GF-D8 (cell line): Measurements from ENCODE around the gene GRIK4.
A peak's percentile ranks its signal among the peaks of the same experiment; 100 is the strongest.
"Not testable (repeated sequence)": the region's sequence is repeated elsewhere in the genome, so short reads cannot be mapped to it uniquely, and the experiment has no call there.

Experiments
- DNase-seq: peaks from one replicate; lab custom pipeline; 2025; lab: John Stamatoyannopoulos, UW

Gene GRIK4

DNA sequence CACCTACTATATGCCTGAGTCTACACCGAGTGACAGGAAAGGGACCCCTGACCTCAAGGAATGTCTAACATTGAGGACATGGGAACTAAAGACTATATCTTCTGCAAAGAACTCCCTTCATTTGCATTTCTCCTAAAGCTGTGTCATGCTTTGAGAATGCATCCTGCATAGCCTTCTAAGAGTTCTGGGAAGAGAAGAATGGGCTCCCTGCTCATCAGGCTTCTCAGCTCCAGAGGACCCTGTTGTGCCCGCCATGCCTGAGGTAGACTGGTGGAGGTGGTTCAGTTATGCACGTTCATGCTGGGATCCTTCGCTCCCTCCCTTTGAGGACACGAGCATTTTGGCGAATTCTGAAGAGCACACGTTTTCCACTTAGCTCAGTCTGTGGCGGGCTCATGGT is 63.3 kb downstream of the GRIK4 start:
- no peak for DNase-seq

DNA sequence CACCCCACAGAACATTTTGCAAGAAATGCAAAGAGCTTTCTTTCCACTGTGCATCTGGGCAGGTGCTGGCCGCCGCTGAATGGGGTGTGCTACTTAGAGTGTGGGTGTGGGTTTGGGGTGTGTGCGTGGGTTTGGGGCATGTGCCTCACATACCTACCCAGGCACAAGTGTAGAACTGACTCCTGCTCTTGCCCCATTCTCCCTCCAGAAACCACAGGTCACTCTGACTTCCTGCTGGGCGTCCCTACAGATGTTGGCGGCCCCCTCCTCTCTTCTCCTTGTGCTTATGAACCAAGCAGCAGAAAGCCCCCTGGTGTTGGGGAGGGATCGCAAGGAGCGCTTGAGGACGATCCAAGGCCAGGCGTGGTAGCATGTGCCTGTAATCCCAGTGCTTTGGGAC is 63.9 kb downstream of the GRIK4 start:
- DNase-seq: no peak

DNA sequence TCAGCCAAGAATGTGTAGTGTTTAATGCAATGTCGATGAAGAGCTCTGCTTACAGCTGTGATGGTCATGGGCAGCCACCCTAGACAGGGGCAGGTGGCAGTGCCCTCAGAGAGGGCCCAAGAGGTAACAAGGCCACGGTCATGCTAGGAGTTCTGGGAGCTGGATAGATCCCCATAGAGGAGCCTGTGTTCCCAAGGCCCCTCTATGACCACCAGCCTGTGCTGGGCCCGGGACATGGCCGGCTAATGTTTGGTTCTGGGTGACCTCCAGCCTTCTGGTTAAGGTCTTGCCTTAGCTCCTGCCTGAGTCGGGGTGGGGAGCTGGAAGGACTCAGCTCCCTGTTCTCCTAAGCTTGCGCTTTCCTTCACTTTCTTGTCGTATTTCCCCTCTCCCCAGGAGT is 65.1 kb downstream of the GRIK4 start:
- no peak for DNase-seq

DNA sequence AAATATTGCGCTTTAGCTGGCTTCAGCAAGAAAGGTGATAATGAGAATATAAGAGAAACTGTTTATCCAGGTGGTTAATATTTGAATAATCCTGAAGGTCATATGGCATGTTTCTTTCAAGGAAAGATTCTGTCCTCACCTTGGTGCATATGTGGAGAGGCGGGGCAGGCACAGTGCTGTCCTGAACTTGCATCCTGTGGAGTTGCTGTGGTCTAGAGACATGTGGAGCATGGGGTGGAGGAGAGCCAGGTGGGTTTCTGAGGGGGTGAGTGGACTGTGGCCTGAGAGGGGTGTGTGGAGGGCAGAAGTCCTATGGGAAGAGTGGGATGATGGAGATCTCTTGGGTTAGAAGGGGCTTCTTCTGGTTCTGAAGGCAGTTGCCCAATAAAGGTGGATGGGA is 65.5 kb downstream of the GRIK4 start:
- DNase-seq: no peak

DNA sequence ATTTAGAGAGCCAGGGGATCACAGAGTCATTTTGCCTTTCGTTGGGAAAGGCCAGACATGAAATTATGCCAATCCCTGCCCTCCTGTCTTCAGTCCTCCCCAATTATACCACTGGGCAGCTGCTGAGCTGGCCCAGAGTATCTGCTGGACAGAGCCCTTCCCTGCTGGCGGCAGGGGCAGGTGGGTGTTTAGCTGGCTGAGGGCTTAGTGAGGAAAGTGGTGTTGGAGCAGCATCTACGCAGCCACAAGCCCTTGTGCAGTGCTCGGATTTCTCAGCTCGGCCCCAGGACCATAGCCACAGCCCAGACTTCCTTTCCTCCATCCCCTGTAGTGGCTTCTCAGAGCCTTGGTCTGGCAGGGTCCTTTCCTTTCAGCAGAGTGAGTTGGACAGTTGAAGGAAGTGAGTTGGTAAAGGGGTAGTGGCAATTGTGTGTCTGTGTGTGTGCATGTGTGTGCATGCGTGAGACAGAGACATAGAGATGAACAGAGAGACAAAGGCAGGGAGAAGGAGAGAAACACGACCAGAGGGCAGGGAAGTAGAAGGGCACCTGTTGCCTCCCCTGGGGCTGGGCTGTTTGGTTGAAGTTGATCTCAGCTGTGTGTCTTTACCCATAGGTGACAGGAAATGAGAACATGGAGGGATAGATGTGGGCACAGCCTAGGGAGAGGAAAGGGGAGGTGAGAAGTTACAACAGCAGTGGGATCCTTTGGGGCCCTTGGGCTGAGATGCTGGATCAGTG is 66.2 kb downstream of the GRIK4 start:
- no peak for DNase-seq

DNA sequence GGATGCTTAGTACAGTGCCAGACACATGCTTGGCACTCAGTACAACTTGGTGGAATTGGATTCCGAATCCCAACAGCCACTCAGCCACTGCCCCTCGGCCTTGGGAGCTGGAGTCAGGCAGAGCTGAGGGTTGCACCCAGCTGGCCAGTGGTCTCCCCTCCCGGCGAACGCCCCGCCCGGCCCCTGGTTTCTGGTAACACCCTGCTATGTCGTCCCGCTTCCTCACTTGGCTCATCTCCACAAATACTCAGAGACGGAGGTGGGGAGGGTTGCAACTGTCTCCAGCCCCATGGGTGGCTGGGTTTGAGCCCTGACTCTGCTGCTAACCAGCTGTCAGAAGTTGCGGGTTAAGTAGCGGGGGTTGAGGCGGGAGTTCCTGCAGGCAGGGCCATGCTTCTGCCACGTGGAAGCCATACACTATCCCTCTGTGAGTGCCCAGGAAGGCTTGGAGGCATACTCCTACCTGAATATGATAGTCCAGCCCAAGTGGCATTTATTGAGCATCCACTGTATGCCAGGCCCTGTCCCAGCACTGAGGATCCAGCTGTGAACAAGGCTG is 67.1 kb downstream of the GRIK4 start:
- no peak for DNase-seq

DNA sequence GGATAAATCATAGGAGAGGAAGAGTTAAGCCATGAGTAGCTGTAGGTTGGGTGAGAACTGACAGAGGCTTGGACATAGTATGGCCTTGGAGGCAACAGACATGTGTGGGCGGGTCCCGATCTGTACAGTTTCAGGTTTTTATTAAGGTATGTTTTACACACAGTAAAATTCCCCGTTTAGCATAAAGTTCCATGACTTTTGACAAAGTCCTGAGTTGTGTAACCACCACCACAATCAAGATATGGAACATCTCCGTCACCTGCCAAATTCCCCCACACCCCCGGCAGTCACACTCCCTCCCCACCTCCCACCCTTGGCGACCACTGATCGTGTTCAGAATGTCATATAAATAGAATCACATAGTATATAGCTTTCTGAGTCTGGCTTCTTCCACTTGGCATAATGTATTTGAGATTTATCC is 68.1 kb downstream of the GRIK4 start:
- no peak for DNase-seq

DNA sequence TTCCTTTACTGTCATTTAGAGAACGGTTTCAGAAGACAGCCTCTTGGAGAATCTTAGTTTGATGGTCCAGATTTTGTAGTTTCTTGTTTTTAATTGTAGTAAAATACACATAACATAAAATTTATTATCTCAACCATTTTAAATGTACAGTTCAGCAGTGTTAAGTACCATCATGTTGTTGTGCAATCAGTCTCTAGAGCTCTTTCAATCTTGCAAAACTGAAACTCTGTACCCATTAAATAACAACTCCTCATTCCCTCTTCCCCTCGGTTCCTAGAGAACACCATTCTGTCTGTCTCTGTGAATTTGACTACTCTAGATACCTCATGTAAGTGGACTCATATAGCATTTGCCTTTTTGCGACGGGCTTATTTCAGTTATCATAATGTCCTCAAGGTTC is 69.8 kb downstream of the GRIK4 start:
- DNase-seq: peak; percentile 33

DNA sequence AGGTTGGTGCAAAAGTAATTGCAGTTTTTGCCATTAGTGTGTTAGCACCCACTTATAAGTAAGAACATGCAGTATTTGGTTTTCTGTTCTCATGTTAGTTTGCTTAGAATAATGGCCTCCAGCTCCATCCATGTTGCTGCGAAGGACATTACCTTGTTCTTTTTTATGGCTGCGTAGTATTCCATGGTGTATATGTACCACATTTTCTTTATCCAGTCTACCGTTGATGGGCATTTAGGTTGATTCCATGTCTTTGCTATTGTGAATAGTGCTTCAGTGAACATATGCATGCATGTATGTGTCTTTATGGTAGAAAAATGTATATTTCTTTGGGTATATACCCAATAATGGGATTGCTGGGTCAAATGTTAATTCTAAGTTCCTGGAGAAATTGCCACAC is 71.0 kb downstream of the GRIK4 start:
- DNase-seq: not testable (repeated sequence)

DNA sequence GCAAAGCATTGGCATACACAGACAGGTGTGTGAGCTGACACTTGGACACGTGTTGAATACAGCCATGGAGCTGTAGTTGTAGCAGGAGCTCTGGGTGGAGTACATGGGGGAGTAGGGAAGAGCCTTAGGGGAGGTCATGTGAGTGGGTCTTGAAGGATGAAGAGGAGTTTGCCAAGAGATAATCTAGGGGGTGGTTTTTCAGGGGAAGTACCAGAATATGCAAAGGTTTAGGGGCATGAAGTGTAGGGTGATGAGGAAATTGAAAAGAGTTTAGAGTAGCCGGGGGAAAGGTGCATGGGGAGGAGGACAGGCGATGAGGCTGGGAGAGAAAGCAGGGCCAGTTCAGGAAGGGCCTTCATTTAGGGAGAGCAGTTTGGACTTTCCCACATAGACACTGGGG is 74.5 kb downstream of the GRIK4 start:
- DNase-seq: no peak

DNA sequence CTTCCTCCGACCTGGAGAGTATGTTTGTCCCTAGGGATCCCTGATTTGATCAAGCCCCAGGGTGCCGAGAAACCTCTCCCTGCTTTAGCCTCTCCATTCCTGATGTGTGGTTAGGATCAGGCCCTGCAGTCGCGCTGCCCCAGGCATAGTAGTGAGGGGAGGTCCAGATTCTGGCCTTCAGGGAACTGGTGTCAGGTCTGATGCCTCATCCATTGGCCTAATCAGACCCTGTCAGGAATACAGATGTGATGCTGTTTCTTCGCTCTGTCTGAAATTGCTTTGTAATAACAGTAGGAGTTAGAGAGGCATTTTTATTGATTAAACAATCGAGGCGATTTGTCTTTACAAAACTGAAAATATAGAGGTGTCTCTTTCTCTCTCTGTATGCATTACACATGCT is 75.2 kb downstream of the GRIK4 start:
- DNase-seq: no peak

DNA sequence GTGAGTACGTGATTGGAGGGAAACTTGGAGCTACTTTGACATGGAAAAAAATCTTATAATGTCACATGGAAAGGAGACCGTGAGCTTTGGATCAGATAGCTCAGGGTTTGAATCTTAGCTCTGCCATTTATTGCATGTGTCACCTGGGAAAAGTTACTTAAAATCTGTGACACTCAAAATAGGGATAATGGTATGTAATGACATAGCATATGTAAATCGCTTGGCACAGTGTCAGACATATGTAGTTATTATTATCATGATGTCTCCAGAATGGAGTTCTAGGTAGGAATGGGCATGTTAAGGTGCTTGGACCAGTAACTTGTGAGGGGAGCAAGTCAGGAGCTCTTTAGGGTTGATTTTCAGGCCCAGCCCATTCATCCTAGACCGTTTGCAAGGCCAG is 75.8 kb downstream of the GRIK4 start:
- DNase-seq: no peak

DNA sequence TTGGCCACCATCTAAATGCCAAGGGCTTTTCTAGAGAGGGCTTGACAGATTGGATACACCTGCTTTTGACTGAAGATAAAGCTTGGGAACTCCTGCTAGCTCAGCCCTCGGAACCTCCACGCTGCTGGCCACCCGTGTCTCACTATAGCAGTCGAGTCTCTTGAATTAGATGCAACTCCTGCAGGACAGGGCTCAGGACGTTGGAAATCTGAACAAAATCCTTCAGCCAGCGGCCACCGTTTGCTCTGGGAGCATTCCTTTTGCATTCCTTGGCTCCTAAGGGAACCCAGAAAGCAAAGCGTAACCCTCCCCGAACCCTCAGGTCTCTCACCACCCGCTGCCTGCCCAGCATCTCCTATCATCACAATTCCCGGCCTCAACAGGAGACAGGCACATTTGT is 77.8 kb downstream of the GRIK4 start:
- no peak for DNase-seq

DNA sequence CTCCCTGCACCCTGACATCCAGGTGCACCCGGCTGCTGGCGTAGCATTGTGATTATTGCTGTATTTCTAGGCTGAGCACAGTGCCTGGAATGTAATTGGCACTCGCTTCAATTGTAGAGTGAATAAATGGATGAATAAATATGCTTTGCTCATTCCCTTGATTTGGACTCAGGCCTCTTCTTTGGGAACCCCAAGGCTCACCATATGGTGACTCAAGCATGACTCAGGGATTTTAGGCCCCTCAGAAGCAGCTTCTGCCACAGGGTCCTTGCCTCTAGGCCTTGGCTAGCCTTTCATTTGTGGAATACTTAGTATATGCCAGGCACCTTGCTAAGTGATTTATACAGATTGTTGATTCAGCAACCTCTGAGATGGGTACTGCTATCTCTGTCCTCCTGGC is 78.9 kb downstream of the GRIK4 start:
- DNase-seq: no peak

DNA sequence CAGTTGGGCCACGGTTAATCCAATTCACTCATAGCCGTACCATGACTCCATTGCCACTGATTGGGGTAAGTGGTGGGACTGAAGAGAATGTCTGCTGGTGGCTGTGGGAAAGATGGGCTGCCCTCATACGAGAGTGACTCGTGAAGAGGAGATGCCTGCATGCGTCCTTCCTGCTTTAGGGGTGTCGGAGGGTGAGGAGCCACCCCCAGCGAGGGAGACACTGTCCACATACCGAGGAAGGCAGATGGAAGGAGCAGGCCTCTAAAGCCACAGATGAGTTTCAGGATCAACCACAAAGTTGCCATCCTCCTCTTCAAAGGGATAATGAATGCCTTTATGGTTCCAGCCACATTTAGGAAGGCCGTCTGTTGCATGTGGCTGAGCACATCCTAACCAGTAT is 83.2 kb downstream of the GRIK4 start:
- DNase-seq: no peak

DNA sequence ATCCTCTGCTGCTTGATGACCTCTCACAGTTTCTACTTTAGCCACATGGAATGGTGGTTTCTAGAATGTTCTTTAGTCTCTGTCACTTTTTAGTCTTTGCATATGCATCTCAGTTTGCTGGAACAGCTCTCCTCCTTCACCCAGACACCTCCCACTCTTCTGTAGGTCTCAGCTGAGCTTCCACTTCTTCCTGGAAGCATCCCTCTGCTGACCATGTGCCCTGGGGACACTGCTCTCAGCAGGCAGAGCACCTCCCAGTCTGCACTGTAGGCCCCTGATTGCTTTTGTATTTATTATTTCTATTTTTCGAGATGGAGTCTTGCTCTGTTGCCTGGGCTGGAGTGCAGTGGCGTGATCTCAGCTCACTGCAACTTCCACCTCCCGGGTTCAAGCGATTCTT is 84.0 kb downstream of the GRIK4 start:
- no peak for DNase-seq

DNA sequence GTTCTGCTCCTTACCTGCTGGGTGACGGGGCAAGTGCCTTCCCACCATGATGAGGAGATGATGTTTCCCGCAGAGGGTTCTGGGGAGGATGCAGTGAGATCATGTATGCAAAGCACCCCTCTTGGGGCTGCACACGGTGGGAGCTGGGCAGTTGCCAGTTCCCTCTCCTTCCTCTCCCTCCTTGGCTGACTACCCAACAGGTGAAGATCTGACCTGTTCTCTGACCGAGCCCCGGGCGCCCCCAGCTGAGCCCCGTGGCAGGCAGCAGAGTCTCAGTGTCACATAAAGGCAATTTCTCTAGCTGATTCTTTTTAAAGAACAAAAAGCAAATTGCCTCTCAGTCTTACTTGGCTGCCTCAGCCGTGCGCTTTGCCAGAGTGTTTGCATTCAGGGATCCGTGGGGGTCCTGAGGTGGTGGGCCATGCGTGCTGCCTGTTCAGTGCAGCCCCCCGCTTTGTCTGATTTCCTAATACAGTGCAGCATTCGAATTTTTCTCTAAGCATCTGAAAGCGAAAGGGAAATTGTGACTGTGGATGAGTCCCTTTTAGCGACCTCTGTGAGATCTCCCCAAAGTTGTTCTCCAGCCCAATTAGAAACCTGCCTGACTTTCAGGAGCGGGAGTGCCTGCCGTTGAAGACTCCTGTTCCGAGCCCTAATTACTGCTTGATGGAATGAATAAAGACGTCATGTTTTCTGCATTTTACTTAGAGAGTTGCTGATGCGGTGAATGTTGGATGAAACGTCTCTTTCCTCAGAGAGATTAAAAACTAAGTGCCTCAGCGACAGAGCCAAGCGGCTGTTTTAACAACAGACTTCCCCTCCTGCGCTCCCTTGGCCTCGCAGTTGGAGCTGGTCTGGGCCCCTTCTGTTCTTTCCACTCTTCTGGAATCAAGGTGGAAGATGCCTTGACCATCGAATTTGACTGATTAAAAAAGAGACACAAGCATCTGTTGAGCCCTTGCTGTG is 86.0 kb downstream of the GRIK4 start:
- no peak for DNase-seq

DNA sequence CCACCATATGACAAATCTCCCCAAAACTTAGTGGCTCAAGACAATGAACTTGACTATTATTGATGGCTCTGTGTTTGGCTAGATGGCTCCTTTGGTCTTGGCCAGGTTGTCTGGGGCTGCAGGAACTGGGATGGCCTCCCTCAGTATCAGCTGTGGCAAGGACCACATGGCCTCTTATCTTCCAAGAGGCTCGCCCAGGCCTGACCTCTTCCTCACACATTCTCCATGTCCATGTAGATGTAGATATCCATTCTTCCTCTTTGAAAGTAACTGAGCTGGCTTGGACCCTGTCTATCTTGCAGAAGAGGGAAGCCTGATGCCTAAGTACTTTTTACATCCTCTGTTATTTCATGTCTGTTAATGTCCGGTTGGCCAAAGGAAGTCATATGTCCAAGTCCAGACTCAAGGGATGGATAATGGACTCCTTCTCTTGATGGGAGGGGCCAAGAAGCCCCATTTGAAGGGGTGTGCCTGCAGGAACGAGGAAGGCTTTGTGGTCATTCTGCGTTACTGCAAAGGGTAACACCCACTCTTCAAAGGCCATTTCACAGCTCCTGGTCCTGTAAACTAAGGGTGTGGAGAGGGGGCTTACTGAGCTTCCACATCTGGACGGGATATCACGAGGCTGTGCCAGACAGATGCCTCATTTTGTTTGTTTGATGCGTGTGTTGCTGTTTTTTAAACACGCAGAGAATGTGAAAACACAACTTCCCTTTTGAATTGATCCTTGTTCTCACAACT is 87.1 kb downstream of the GRIK4 start:
- no peak for DNase-seq

DNA sequence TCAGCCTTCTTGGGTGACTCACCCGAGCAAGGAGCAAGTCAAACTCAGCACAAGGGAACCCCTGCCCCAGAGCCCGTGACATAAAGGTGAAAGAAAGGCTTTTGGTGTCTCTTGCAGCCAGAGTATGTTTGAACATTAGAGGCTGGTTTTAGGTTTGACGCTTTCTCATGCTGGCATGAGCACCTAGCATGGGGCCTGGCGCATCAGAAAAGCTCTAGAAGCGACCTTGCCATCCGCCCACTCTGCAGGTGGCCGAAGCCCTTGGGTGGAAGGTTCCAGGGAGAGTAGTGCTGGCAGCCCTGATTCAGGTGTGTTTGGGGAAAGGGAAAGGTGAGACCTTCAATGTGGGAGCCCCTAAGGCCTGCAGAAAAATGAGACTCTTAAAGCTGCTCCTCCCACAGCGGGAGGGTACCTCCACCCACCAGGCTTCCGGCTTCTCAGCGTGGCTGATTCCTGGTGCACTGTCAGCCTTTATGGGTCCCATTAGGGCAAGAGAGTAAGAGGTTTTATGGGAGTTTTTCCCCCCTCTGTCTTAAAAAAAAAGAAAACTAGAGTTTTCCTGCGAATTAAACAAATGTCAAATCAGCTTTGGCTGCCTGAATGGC is 88.4 kb downstream of the GRIK4 start:
- no peak for DNase-seq

DNA sequence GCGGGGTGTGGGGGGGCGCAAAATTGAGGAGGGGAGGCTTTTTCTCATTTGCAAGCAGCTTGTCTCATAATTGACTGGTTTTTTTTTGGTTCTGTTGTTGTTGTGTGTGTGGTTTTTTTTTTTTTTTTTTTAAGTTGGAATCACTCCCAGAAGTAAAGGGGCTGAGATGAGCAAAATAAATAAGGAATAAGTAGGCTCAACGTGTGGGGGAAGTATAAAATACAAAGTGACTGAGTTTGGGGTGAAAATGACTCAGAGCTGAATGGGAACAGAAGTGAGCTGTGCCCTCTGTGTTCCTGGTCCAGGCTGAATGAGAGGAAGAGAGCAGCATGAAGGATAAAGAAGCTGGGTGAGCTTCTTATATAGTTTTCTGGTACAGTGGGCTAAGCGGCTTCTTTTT is 90.0 kb downstream of the GRIK4 start:
- DNase-seq: no peak

DNA sequence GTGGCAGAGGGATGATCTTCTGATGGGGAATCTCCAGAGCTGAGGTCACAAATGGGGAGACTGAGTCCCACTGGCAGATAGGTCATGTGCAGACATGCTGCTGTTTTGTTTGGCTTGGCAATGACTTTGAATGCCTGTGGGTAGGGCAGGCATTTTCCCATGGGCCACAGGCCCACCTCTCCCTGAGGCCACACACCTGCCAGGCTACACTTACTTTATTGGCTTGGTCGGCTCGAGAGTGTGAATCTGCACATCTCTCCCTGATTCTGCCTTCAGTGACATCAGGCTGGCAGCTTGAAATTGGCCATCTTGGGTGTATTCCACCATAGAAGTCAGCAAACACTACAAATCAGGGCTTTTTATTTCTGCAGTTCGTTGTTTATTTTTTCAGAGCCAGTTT is 91.5 kb downstream of the GRIK4 start:
- DNase-seq: no peak

DNA sequence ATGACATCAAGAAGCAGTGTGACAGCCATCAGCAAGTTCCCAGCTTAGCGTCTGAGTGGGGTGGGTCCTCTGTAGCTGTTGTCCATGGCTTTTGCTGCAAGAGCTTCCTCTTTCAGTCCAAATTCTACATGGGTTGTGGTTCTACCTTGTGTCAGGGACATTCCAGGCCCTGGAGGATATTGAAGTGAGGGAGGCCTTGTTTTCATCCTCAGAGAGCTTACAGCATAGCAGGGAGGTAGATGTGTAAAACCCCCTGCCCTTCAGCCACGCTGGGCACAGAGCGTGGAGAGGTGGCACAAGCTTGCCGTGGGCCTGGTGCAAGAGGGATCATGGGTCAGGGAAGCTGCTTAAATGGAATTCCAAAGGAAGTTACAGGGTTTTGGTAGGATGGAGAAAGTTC is 93.9 kb downstream of the GRIK4 start:
- DNase-seq: no peak
